SK-N-SH (cell line): ENCODE results near the gene VEGFA. TPM values are rescaled to one million over a fixed set of nuclear protein-coding genes. Genes with fewer than 3 reads are reported as not detected.

Experiments used
- CTCF ChIA-PET: fragments of 300-600, 350-600 bp; formaldehyde crosslinking; extraction: SDS; loops from one replicate; lab custom pipeline; 2021; lab: Yijun Ruan, JAX
- POLR2A ChIA-PET: fragments of 350-600 bp; sonication (Branson Sonifier 250); formaldehyde crosslinking; extraction: SDS; loops from one replicate; lab custom pipeline; 2020; ENCODE audit warnings: antibody characterized with exemption, inconsistent platforms; lab: Yijun Ruan, JAX
- DNase-seq: peaks from one replicate; pipeline ENCODE4 v3.0.0; 2012
- H2AFZ ChIP-seq: fragments of 200-600 bp; sonication (generic); 2 replicates; pipeline ENCODE4 v1.8.1; 2016; ENCODE audit warnings: antibody characterized with exemption, mild to moderate bottlenecking, low read depth
- H3F3A ChIP-seq: fragments of 200-600 bp; sonication (generic); replicated peaks from 2 replicates; pipeline ENCODE3; 2016; ENCODE audit warnings: antibody characterized with exemption, mild to moderate bottlenecking; ENCODE audit not compliant: insufficient read depth
- H3K27ac ChIP-seq, 2 experiments: fragments of 200-500 bp in 1 of 2; fragments of 200-600 bp in 1 of 2; sonication (Bioruptor generic) in 1 of 2; sonication (generic), shearing (Covaris generic) in 1 of 2; 2 replicates each; pipeline versions ENCODE4 v1.5.1 to v1.6.1; 2014 to 2016; ENCODE audit warnings: low read depth in 2 of 2, inconsistent platforms in 1 of 2, low read length in 1 of 2, mild to moderate bottlenecking in 1 of 2, mixed read lengths in 1 of 2
- H3K27me3 ChIP-seq: fragments of 200-600 bp; sonication (generic), shearing (Covaris generic); 2 replicates; pipeline ENCODE4 v1.6.1; 2016; ENCODE audit warnings: mixed run types; ENCODE audit not compliant: insufficient read depth
- H3K36me3 ChIP-seq, 2 experiments: fragments of 200-500 bp in 1 of 2; fragments of 200-600 bp in 1 of 2; sonication (Bioruptor generic) in 1 of 2; sonication (generic) in 1 of 2; replicated peaks in 1 of 2; 2 replicates each; pipeline versions ENCODE3 to v1.5.1; 2014 to 2016; ENCODE audit warnings: low read length in 1 of 2, mild to moderate bottlenecking in 1 of 2; ENCODE audit not compliant: insufficient read depth in 2 of 2, control insufficient read depth in 1 of 2
- H3K4me1 ChIP-seq, 2 experiments: fragments of 200-500 bp in 1 of 2; fragments of 200-600 bp in 1 of 2; sonication (Bioruptor generic) in 1 of 2; sonication (generic), shearing (Covaris generic) in 1 of 2; 2 replicates each; pipeline versions ENCODE4 v1.5.1 to v1.6.1; 2014 to 2016; ENCODE audit warnings: low read depth in 1 of 2, low read length in 1 of 2, mixed run types in 1 of 2; ENCODE audit not compliant: insufficient read depth in 2 of 2, control insufficient read depth in 1 of 2
- H3K4me2 ChIP-seq: fragments of 200-600 bp; sonication (generic), shearing (Covaris generic); 2 replicates; pipeline ENCODE4 v1.6.1; 2017; ENCODE audit warnings: mixed run types
- H3K4me3 ChIP-seq, 2 experiments: fragments of 200-500 bp in 1 of 2; fragments of 200-600 bp in 1 of 2; sonication (Bioruptor generic) in 1 of 2; sonication (generic), shearing (Covaris generic) in 1 of 2; 2 replicates each; pipeline versions ENCODE4 v1.5.1 to v1.8.1; 2014 to 2016; ENCODE audit warnings: low read depth in 2 of 2, inconsistent platforms in 1 of 2, low read length in 1 of 2, mild to moderate bottlenecking in 1 of 2, mixed read lengths in 1 of 2, moderate library complexity in 1 of 2
- H3K79me2 ChIP-seq: fragments of 200-600 bp; sonication (generic); 2 replicates; pipeline ENCODE4 v1.8.1; 2017; ENCODE audit warnings: mild to moderate bottlenecking; ENCODE audit not compliant: insufficient read depth
- H3K9ac ChIP-seq: fragments of 200-600 bp; sonication (generic); 2 replicates; pipeline ENCODE4 v1.6.1; 2017; ENCODE audit warnings: mixed run types
- H3K9me2 ChIP-seq: fragments of 200-600 bp; sonication (generic); 2 replicates; pipeline ENCODE4 v1.6.1; 2017; ENCODE audit warnings: mixed run types
- H3K9me3 ChIP-seq: fragments of 200-600 bp; sonication (generic); 2 replicates; pipeline ENCODE4 v1.6.1; 2017; ENCODE audit warnings: mixed run types, mild to moderate bottlenecking, moderate library complexity
- H4K20me1 ChIP-seq: fragments of 200-600 bp; sonication (generic); 2 replicates; pipeline ENCODE4 v1.6.1; 2017; ENCODE audit warnings: mild to moderate bottlenecking, mixed run types; ENCODE audit not compliant: insufficient read depth
- EZH2phosphoT487 ChIP-seq: fragments of 200-600 bp; sonication (generic); IDR thresholded peaks from 2 replicates; pipeline ENCODE4 v1.6.1; 2017; ENCODE audit warnings: low read depth, mixed run types, mild to moderate bottlenecking, antibody characterized with exemption, moderate library complexity, borderline replicate concordance
- FOSL2 ChIP-seq: IDR thresholded peaks from 2 replicates; pipeline ENCODE4 v1.4.0; 2012; ENCODE audit warnings: low read depth, mild to moderate bottlenecking, moderate library complexity, borderline replicate concordance
- FOXJ3 ChIP-seq: sonication (generic); formaldehyde crosslinking; IDR thresholded peaks from 2 replicates; pipeline ENCODE4 v1.5.1; 2020; ENCODE audit warnings: mild to moderate bottlenecking, missing genetic modification reagents
- GABPA ChIP-seq: IDR thresholded peaks from 2 replicates; pipeline ENCODE4 v1.4.0; 2012; ENCODE audit warnings: low read depth, mild to moderate bottlenecking
- JUND ChIP-seq: IDR thresholded peaks from 2 replicates; pipeline ENCODE4 v1.4.0; 2012
- MEF2A ChIP-seq: IDR thresholded peaks from 2 replicates; pipeline ENCODE4 v1.4.0; 2012; ENCODE audit warnings: low read depth, borderline replicate concordance
- RAD21 ChIP-seq: IDR thresholded peaks from 2 replicates; pipeline ENCODE4 v1.6.1; 2012; ENCODE audit warnings: mild to moderate bottlenecking, low read length
- RFX5 ChIP-seq: IDR thresholded peaks from 2 replicates; pipeline ENCODE4 v1.6.1; 2012; ENCODE audit warnings: mild to moderate bottlenecking, improper control_type of control experiment, low read length
- SIN3A ChIP-seq: IDR thresholded peaks from 2 replicates; pipeline ENCODE4 v1.6.1; 2012; ENCODE audit warnings: low read depth, mild to moderate bottlenecking, low read length, moderate library complexity, borderline replicate concordance
- SMC3 ChIP-seq: IDR thresholded peaks from 2 replicates; pipeline ENCODE4 v1.6.1; 2012; ENCODE audit warnings: low read depth, low read length, improper control_type of control experiment
- TAF1 ChIP-seq: IDR thresholded peaks from 2 replicates; pipeline ENCODE4 v1.6.1; 2012; ENCODE audit warnings: low read depth, mild to moderate bottlenecking, low read length, moderate library complexity, borderline replicate concordance
- YY1 ChIP-seq: IDR thresholded peaks from 2 replicates; pipeline ENCODE4 v1.4.0; 2012; ENCODE audit warnings: low read depth, mild to moderate bottlenecking
- WGBS: methylation state at CpG from one replicate; pipeline ENCODE4 v1.1.6; 2017; ENCODE audit warnings: low lambda C conversion rate; 5-methylcytosine and 5-hydroxymethylcytosine counted together
- polyA plus RNA-seq, 3 experiments: library from polyadenylated mRNA; depleted of rRNA; stranded (reverse); fragments of >200 nt; gene quantifications; 2 replicates each; pipeline ENCODE4 v1.2.3, GENCODE V29; 2012
- TF ChIP-seq, protein P1 (sequence below): IDR thresholded peaks from 2 replicates; pipeline ENCODE4 v1.6.1; 2012; ENCODE audit warnings: mild to moderate bottlenecking, low read depth, low read length, moderate library complexity
- TF ChIP-seq, protein P2 (sequence below): IDR thresholded peaks from 2 replicates; pipeline ENCODE4 v1.4.0; 2012; ENCODE audit warnings: low read depth, borderline replicate concordance
- TF ChIP-seq, protein P3 (sequence below): IDR thresholded peaks from 2 replicates; pipeline ENCODE4 v1.4.0; 2012; ENCODE audit warnings: low read depth, borderline replicate concordance
- TF ChIP-seq, protein P4 (sequence below): IDR thresholded peaks from 2 replicates; pipeline ENCODE4; 2012

The VEGFA gene
- polyA plus RNA-seq, 1 of the 3 experiments (the other 2 are of a cell fraction), result 81.0 TPM

DNA sequence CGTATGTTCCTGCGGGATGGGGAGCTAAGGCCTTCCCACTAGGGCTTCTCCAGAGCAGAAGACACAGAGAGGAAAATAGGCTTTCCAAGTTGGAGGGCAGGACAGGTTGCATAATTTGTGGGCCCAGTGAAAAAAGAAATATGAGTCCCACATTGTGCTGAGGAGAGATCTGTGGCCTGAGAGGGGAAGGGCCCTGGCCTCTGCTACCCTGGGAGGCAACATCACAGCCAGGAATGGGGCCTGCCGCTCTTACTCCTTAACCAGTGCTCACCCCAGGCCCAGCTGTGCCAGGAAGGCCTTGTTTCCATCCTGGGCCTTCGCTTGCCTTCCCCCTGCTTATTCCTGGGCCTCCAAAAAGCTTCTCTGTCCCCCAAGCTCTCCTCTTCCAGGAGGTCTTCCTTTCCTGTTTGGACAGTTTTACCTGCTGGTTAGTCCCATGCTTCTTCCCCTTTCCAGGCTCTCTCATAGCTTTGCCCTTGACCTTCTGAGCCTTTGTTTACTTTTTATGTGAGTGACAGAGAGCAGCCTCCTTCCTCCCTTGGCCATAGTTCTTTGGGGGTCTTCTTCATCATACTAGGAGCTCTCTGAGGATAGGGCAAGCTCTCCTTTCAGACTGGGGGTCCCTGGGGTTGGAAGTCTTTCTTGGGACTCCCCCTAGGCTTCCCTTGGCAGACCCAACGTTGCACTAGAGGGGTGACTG lies 26.2 kb upstream of the VEGFA start:
- Histone ChIP-seq H3K27ac (no peak overlapping the region), H3K9me3 (no peaks in the 10 kb centered on the region), H3K9ac (no peak overlapping the region), H3K27me3 (0 out of 2 replicates have a peak, but pooled peaks cover 4% of the 10 kb centered on the region), H4K20me1 (no peaks in the 10 kb centered on the region), H3K4me3 (no peak overlapping the region), H2AFZ (no peak overlapping the region), H3K36me3 (no peaks in the 10 kb centered on the region), H3K4me1 (peaks cover 0 to 22% of the 10 kb centered on the region in 2 experiments; a peak in 1 of 4 replicates), H3K79me2 (no peaks in the 10 kb centered on the region), H3F3A (no peaks in the 10 kb centered on the region), H3K4me2 (no peak overlapping the region), H3K9me2 (no peaks in the 10 kb centered on the region)
- no peak for DNase-seq
- TF ChIP-seq, protein P1, sequence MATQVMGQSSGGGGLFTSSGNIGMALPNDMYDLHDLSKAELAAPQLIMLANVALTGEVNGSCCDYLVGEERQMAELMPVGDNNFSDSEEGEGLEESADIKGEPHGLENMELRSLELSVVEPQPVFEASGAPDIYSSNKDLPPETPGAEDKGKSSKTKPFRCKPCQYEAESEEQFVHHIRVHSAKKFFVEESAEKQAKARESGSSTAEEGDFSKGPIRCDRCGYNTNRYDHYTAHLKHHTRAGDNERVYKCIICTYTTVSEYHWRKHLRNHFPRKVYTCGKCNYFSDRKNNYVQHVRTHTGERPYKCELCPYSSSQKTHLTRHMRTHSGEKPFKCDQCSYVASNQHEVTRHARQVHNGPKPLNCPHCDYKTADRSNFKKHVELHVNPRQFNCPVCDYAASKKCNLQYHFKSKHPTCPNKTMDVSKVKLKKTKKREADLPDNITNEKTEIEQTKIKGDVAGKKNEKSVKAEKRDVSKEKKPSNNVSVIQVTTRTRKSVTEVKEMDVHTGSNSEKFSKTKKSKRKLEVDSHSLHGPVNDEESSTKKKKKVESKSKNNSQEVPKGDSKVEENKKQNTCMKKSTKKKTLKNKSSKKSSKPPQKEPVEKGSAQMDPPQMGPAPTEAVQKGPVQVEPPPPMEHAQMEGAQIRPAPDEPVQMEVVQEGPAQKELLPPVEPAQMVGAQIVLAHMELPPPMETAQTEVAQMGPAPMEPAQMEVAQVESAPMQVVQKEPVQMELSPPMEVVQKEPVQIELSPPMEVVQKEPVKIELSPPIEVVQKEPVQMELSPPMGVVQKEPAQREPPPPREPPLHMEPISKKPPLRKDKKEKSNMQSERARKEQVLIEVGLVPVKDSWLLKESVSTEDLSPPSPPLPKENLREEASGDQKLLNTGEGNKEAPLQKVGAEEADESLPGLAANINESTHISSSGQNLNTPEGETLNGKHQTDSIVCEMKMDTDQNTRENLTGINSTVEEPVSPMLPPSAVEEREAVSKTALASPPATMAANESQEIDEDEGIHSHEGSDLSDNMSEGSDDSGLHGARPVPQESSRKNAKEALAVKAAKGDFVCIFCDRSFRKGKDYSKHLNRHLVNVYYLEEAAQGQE, result no peak
- TF ChIP-seq, protein P2, sequence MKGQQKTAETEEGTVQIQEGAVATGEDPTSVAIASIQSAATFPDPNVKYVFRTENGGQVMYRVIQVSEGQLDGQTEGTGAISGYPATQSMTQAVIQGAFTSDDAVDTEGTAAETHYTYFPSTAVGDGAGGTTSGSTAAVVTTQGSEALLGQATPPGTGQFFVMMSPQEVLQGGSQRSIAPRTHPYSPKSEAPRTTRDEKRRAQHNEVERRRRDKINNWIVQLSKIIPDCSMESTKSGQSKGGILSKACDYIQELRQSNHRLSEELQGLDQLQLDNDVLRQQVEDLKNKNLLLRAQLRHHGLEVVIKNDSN, result no peak
- TF ChIP-seq RAD21, result no peak
- no peak for TF ChIP-seq EZH2phosphoT487
- no peak for TF ChIP-seq SMC3
- TF ChIP-seq GABPA, result no peak
- no peak for TF ChIP-seq TAF1
- TF ChIP-seq FOSL2, result no peak
- TF ChIP-seq YY1, result no peak
- TF ChIP-seq, protein P3, sequence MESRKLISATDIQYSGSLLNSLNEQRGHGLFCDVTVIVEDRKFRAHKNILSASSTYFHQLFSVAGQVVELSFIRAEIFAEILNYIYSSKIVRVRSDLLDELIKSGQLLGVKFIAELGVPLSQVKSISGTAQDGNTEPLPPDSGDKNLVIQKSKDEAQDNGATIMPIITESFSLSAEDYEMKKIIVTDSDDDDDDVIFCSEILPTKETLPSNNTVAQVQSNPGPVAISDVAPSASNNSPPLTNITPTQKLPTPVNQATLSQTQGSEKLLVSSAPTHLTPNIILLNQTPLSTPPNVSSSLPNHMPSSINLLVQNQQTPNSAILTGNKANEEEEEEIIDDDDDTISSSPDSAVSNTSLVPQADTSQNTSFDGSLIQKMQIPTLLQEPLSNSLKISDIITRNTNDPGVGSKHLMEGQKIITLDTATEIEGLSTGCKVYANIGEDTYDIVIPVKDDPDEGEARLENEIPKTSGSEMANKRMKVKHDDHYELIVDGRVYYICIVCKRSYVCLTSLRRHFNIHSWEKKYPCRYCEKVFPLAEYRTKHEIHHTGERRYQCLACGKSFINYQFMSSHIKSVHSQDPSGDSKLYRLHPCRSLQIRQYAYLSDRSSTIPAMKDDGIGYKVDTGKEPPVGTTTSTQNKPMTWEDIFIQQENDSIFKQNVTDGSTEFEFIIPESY, result no peak
- TF ChIP-seq SIN3A, result no peak
- TF ChIP-seq MEF2A, result no peak
- TF ChIP-seq JUND, result no peak
- TF ChIP-seq RFX5, result no peak
- no peak for TF ChIP-seq FOXJ3 (CRISPR knock-in tag)
- TF ChIP-seq, protein P4, sequence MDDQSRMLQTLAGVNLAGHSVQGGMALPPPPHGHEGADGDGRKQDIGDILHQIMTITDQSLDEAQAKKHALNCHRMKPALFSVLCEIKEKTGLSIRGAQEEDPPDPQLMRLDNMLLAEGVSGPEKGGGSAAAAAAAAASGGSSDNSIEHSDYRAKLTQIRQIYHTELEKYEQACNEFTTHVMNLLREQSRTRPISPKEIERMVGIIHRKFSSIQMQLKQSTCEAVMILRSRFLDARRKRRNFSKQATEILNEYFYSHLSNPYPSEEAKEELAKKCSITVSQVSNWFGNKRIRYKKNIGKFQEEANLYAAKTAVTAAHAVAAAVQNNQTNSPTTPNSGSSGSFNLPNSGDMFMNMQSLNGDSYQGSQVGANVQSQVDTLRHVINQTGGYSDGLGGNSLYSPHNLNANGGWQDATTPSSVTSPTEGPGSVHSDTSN, result no peak
- POLR2A ChIA-PET, result no interaction called here
- 56% methylated on average over 5 of the region's 5 CpGs for WGBS
- CTCF ChIA-PET, result interaction anchor here (0.8 to 7.3 kb wide), 8 partner anchors 10 to 136 kb away, joined by 3 to 45 read pairs (median 7); partner anchors contain the start of gene VEGFA
